Stimulated activated CD4-positive, alpha-beta T cell treated with anti-CD3 and anti-CD28 coated beads, Interleukin-1b, Interleukin-23, amount 100 ng/mL, for 4 hours (primary cell): ENCODE data around the gene ATP2C1.

ENCODE experiments used
- DNase-seq, 2 donors: peaks; one replicate each; pipeline ENCODE4 v3.0.0-alpha.2; 2020; ENCODE audit warnings: low read depth in 2 of 2

The ATP2C1 gene

DNA sequence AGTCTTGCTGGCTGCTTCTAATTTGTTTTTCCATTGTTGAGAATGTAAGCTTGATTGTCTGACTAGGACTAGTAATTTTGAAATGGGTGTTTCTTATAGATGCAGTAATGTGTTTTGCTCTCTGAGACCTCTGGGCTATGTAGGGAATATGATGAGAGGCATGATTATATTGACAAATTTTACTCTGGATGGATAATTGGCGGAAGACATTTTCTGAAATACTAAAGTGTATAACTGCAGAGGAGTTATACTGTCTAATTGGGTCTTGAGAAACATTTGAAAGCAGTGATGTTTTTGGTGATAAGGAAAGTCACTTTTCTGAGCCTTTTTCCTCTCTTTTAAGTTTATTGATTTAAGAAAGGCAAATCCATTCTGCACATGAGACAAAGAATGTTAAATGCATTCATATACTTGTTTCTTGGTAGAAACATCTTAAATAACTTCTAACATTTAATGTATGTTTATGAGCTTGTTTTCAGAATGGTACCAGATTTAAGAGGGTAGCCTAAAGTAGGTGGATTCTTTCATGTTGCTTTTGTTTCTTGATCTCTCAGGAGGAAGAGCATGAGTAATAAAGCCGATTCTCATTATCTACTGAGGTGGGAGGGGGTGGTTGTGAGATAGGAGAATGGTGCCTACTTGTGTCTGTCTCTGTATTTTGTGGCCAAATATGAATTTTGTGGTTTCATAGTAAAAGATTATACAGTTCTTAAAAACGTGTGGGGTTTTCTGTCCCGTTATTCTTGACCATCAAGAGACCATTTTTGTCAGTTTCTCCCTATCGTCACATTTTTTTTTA lies 2.0 kb downstream of the ATP2C1 start:
- no peak for DNase-seq

DNA sequence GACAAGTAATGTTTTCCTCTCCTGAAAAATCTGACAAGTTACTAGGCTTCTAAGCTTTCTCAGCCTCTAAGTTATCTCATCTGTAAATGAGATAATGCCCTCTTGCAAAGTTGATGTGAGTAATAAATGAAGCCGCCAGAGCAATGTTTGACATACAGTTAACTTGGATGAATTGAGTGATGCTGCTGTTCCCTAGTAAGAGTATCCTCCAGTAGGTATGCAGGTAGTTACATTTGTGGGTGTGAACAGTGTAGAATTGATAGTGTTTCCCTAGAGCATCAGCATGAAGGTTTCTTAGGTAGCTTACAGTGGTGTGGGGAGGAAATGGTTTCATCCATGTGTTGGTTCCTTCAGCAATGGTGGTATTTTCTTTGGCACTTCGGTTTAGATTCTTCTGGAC lies 3.4 kb downstream of the ATP2C1 start:
- no peak for DNase-seq

DNA sequence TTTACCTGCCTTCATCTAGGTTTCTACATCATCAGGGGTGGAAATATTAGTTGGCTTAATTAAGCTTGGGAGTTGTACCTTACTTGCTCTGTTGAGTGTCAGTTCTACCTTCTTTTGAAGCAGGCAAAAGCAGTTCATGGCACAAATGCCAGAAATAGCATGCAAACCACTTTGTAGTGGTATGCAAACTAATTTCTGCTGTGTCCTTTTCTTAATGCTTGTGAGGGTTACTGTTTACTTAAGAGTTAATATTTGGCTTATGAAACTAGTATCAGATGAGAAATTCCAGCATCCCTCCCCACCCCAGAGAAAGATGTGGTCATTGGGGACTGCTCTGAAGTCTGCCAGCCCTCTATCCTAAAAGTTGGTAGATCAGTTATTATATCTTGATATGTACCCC lies 7.1 kb downstream of the ATP2C1 start:
- DNase-seq: no peak

DNA sequence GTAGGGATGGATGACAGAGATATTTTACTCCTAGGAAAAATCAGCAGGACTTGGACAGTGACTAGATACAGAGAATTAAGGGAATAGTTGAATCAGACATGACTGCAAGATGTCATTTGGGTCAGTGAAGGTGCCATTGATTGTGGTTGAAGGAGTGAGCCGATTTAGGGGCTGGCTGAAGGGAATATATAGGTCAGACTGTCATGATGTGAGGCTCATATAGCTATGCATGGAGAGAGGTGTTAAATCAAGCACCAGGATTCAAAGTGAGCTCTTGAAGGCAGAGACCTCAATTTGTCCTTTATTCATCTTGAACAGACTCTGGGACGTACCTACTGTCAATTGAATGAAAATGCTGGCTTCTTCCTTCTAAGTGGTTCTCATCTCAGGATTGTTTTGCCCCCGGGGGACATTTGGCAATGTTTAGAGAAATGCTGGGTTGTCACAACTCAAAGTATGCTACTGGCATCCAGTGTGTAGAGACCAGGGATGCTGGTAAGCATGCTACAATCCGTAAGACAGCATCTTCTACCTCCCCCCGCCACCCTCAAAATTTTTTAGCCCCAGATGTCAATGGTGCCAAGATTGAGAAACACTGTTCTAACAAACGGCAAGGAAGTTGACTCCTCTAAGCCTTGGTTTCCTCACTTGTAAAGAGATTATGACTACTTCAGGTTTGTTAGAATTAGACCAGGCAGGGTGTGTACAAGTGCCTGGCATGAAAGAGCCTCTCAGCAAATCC lies 7.8 kb downstream of the ATP2C1 start:
- DNase-seq: no peak

DNA sequence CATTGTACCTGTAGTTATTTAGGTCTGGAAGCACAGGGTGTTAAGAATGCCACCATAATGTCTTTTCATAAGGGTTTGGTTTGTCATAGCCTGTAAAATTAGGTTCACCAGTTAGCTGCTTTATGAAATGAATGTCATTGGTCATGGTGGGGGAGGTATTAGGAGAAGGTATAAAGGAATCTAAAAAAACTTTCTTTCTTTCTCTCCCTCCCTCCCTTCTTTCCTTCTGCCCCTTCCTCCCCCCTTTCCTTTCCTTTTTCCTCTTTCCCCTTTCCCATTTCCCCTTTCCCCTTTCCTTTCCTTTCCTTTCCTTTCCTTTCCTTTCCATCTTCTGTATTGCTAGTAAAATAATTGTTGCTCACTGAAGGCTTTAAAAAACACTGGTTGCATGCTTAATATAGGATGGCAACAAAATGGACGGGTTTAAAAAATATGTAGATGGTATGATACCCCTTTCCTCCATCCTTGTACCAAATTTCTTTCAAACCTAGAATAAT lies 9.6 kb downstream of the ATP2C1 start:
- no peak for DNase-seq

DNA sequence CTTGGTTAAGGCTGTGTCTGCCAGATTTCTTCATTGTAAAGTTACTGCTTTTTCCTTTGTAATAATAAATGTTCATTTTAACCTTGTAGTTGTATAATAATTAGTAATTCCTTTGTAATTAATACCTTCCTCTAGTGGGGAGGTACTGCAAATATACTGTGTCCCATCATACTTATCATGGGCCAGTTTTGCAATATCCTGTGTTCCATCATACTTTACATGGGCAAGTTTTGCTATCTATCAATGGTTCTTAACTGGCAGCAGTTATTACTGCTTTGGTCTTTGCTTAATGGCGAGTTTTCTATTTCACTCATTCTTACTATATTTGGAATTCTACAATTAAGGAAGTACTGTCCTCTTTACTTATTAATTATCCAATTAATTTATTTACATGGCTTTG lies 10.6 kb downstream of the ATP2C1 start:
- DNase-seq: no peak

DNA sequence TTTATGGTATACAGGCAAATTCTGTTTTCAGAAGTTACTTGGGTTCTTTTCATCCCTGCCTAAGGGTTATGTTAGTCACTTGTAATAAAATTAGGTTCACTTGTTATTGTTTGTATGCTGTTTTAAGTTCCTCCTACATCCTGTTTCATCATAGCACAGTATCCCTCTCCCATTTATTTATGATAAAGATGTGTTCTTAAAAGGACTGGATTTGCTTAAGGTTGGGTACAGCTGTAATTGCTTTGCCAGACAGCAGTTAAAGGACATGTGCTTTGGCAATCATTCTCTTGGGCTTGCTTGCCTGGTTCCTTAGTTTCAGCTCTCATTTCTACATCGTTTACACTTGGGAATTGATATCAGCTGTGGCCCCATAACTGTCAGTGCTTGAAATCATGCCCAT lies 11.7 kb downstream of the ATP2C1 start:
- no peak for DNase-seq

DNA sequence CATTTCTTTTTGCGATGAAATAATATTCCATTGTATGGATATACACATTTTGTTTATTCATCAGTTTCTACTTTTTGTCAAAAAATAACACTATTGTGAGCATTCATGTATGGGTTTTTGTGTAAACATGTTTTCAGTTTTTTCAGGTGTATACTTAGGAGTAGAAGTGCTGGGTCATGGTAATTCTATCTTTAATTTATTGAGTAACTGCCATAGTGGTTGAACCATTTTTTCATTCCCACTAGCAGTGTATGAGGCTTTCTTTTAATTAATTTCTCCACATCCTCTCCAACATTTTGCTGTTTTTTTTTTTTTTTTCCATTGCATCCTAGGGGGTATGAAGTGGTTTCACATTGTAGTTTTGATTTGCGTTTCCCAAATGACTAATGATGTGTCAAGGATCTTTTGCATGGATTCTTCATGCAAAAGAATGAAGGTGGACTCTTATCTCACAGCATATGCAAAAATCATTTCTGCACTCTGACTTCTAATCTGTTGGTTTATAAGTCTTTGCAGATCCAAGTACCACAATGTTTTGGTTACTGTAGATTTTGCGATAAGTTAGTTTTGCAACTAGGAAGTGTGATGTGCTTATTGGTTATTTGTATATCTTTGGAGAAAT lies 12.6 kb downstream of the ATP2C1 start:
- no peak for DNase-seq

DNA sequence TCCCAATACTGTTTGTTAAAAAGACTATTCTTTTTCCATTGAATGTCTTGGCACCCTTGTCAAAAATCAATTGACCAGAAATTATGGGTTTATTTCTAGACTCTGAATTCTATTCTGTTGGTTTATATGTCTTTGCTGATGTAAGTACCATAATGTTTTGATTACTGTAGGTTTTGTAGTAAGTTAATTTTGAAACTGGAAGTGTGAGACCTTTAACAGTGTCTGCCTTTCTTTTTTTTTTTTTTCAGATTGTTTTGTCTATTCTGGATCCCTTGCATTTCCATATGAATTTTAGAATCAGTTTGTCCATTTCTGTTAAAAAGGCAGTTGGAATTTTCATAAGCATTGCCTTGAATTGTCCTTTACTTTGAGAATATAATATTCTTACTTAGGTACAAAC lies 13.6 kb downstream of the ATP2C1 start:
- no peak for DNase-seq

DNA sequence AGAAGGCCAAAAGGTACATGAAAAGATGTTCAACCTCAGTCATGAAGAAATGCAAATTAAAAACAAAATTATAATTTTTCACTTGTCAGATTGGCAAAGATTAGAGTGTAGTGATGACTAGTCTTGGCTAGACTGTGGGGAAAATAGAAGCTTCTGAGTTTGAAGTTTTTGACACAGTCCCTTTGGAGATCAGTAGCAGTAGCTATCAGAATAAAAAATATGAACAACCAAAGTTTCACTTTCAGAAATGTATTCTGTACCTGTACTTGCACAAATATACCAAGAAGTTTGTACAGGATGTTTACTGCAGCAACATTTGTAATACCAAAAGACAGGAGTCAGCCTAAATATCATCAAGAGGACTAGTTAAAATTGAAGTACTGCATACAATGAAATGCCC lies 14.1 kb downstream of the ATP2C1 start:
- DNase-seq: no peak

DNA sequence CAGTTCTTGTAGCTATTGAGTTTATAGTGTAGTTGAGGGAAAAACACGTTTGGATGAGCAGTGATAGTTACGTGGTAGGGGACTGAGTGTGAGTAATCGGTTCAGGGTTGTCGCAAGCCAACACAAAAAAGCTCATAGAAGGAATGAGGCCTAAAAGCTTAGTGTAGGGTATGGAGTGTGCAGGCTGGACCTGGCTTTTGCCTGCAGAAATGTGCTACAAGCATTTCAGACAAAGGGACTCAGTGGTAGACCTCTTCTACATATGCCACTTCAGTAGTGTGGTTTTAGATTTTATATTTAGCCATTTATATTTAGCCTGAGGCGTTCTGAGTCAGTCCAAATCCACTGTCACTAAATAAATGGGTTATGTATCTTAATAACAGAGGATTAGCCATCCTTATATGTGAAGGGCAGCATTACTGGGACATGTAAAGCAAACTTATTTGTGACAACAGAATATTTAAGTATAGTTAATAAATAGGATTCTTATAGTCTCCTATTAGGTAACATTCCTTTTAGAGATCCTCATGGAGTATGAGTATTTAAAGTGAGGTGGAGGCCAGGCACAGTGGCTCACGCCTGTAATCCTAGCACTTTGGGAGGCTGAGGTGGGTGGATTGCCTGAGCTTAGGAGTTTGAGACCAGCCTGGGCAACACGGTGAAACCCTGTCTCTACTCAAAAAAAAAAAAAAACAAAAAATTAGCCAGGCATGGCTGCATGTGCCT lies 21.8 kb downstream of the ATP2C1 start:
- DNase-seq: no peak

DNA sequence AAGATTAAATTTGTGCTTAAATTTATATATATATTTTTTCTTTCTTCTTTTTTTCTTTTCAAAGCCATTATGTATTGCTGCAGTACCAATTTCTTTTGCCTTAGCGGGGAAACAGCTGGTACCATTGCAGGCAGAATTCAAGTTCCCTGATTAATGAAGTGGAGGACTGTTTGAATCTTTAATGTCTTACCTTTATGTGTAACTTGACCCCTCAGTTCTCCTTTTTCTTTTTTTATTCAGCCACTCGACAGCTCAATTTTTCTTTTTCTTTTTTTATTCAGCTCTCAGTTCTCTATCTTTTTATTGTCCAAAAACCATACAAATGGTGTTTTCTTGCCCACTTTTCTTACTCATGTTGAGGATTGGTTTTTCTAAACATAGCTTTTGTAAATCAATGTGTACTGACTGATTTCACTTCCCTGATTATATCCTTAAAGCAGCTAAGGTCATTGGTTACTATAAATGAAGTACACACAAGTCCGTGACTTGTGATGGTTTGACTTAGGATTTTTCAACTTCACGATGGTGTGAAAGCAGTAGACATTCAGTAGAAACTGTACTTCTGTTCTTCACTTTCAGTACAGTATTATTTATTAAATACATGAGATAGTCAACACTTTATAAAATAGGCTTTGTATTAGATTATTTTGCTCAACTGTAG lies 22.8 kb downstream of the ATP2C1 start:
- no peak for DNase-seq

DNA sequence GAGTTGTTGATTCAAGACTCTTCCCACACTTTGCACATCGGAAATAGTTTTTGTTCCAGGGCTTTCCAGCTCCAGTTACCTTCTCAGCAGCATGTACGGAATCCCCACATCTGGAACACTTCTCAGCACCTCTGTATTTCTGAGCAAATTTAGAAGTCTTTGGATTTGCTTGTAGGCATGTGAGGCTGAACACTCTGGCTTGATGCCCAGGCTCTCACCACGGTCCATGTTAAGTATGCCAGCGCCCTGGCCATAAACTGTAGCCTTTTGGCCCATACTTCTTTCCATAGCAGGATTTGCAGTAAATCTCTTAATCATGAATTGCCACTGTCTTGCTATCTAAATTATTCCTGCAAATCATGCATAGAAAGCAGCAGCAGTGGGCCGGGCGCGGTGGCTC lies 24.4 kb downstream of the ATP2C1 start:
- DNase-seq: no peak

DNA sequence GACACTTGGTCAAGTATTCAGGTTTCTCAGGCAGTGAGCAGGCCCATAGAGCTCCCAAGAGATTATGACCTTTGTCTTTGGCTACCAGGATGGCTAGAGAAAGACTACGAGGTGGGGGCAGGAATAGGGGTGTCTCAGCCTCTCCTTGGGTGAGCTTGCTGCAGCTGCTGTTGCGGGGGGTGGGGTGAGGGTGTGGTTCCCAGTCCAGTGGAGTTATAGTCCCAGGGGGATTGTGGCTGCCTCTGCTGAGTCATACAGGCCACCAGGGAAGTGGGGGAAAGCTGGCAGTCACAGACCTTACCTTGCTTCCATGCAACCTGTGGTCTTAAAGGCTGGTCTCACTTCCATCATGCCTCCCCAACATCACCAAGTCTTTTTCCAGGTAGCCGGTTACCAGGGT lies 31.7 kb downstream of the ATP2C1 start:
- DNase-seq: no peak

DNA sequence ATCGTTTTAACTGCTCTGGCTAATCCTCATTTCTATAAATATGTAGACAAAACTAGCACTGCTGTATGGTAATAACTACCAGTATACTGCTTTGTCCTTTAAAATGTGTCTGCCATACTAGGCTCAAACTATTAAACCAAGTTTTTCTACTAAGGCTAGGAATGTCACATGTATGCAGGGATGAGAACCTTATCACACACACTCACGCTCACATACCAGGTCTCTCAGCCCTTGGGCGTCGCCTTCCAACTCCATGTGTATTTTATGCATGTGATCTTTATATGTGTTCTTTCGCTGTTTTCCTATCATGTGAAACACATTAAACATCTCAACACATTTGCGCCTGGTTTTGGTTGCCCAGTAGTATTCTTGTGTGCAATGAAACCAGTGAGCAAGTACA lies 32.6 kb downstream of the ATP2C1 start:
- no peak for DNase-seq

DNA sequence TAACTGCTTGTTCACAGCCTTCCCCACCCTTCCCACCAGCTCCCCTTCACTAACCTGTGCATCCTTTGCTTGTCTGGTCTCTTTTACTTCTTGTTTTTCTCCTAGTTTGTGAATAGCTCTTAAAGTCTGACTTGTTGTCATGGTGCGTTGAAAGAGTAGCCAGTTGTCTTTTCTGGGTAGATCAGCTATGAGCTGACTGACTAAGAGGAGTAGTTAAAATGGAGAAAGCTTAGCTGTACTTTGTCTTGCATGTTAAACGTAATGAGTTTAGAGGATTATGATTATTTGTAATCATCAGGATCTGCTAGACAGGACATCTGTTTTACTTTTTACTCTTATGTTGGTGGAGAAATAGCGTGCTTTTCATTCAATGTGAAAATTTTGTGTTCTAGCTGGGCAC lies 35.9 kb downstream of the ATP2C1 start:
- DNase-seq: no peak

DNA sequence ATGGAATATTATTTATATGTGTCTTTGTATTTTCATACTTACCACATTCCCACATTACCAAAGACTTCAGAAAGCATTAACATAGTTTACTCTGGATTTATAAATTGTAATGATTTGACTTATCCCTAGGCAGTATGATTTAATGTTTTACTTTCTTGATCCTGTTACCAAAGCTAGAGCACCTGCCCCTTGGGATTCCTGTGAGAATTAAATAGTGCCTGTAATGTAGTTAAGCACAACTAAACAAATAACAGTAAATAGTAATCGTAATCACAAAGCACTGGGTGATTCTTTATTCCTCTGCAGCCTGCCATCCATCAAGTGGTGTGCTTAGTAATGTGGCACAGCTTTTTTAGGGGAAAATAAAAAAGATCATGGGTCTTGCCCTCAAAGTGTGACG lies 39.1 kb downstream of the ATP2C1 start:
- DNase-seq: no peak

DNA sequence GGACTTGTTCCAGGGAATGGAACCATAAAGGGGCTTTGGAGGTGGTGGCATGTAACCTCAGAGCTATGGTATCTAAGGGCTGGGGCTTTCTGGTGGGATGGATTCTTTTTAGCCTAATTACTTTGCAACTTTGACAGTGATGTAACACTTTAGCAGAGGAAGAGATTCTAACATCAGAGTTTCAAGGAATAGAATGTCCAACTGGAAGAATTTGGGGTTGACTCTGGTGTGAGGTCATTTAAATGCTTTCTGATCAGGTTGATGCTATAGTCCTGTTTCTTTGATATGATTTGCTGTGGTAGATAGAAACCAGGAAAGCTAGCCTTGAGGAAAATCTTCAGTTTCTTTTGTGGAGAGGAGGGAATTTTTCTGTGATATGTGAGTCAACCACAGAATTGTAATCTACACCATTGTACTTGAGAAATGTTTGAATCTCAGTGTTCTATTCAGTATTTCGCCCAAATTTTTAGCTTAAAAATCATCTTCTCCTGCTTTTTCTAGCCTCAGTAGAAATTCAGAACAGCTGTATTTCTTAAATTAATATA lies 40.0 kb downstream of the ATP2C1 start:
- no peak for DNase-seq

DNA sequence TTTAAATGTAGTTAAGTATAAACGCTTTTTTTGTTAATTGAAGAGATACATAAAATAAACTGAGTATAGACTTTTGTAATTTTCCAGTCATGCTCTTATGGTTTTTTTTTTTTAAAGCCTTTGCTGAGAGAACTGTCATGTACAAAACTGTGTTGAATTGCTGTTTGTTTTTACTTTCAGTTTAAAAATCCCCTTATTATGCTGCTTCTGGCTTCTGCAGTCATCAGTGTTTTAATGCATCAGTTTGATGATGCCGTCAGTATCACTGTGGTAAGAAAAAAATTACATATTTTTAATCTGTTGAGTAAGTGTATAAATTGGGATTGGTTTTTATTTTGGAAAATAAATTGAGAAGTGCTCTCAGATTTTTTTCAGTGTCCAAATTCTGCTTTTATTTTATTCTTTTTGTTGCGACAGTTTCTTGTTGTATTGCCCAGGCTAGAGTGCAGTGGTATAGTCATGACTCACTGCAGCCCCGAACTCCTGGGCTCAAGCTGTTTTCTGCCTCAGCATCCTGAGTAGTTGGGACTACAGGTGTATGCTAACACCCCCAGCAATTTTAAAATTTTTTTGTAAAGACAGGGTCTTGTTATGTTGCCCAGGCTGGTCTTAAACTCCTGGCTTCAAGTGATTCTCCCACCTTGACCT lies 40.7 kb downstream of the ATP2C1 start:
- no peak for DNase-seq

DNA sequence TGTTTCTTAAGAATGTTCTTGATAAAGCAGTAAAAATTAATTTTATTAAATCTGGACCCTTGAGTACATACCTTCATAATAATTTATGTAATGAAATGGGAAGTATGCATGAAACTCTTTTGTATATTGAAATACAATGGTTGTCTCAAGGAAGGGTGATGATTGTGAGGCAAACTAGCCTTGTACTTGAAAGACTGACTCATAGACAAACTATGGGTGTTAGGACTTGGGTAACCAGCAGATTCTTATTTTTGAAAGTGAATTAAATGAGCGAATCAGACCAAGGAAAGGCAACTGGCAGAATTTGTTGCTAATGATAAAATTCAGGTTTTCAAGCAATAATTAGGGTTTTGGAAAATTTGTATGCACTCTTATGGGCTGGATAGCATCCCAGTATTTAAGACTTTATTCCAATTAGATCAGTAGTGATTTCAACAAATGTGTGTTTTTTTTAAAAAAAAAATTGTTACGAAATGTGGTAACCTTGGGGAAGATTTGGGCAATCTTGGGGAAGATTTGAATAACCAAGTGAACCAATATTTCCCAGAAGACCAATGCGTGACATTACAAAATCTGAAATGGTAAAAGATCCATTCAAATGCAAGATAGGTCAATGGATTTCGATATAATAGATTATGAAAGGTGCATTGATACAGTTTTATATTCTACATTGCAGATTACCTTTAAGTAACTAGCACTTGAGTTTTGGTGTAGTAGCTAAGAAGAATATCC lies 42.0 kb downstream of the ATP2C1 start:
- no peak for DNase-seq
